Measurements from ENCODE around the gene C11orf65.

DNA sequence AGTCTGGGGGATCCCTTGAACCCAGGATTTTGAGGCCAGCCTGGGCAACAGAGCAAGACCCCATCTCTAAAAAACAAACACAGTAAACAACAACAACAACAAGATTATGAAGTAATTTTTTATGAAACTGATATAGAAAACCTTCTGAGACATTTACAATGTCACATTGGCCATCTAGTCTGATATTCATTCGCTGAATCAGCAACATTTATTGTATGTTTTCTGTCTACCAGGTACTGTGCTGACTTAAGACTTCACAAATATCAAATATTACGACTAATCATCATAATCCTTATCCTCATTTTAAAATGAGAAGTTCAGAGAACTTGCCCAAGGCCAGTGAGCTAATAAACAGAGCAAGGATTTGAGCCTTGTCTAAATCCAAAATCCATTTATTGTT lies 123.6 kb downstream of the C11orf65 start:
- TF ChIP-seq, protein P1, sequence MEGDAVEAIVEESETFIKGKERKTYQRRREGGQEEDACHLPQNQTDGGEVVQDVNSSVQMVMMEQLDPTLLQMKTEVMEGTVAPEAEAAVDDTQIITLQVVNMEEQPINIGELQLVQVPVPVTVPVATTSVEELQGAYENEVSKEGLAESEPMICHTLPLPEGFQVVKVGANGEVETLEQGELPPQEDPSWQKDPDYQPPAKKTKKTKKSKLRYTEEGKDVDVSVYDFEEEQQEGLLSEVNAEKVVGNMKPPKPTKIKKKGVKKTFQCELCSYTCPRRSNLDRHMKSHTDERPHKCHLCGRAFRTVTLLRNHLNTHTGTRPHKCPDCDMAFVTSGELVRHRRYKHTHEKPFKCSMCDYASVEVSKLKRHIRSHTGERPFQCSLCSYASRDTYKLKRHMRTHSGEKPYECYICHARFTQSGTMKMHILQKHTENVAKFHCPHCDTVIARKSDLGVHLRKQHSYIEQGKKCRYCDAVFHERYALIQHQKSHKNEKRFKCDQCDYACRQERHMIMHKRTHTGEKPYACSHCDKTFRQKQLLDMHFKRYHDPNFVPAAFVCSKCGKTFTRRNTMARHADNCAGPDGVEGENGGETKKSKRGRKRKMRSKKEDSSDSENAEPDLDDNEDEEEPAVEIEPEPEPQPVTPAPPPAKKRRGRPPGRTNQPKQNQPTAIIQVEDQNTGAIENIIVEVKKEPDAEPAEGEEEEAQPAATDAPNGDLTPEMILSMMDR (IDR thresholded peaks at IDR 0.05) = no peak
- TF ChIP-seq ZFX (IDR thresholded peaks at IDR 0.05; ENCODE audit: borderline replicate concordance) = no peak

All from 22Rv1 (cell line).